ENCODE measurements around the gene USP21. TPM values are rescaled to one million over a fixed set of nuclear protein-coding genes. Genes with fewer than 3 reads are reported as not detected.

Gene USP21
- total and polyA plus RNA-seq, 2 of the 4 experiments (the other 2 are of a cell fraction) = 6.3 to 23.8 TPM

- H2BK5ac ChIP-seq (ENCODE audit: low read depth, low read length, poor library complexity, severe bottlenecking) = peak overlapping the region; percentile 36
- H2AFZ ChIP-seq (replicated peaks; ENCODE audit: low read length, poor library complexity) = peak overlapping the region; percentile 95
- H2AK5ac ChIP-seq (ENCODE audit: low read depth, low read length) = peak overlapping the region; percentile 51; the same call in 1 of the 2 replicates
- WGBS, 2 experiments (ENCODE audit: extremely low coverage in 2 of 2, insufficient read length in 1 of 2) = 19% methylated on average over 12 of the region's 33 CpGs; no CpG with 5 or more reads in 1 of the 2 experiments
- no peak overlapping the region for H2BK15ac ChIP-seq (ENCODE audit: low read depth, low read length)
- H3K4me3 ChIP-seq (ENCODE audit: insufficient read depth, low read depth, low read length) = peak overlapping the region; percentile 72
- H3K27me3 ChIP-seq (ENCODE audit: control insufficient read depth, insufficient read depth, low read length) = no peaks in the 10 kb centered on the region
- ATAC-seq (ENCODE audit: low read depth) = no peak; the same call in 1 of the 2 replicates
- no peak for TF ChIP-seq CHD1 (IDR thresholded peaks at IDR 0.05; ENCODE audit: low read depth, low read length)
- no peak for TF ChIP-seq POLR2A (IDR thresholded peaks at IDR 0.05; ENCODE audit: low read depth, low read length)
- no peak for TF ChIP-seq NFE2L2 (IDR thresholded peaks at IDR 0.05; ENCODE audit: low read depth, low read length)
- TF ChIP-seq MAFK (IDR thresholded peaks at IDR 0.05; ENCODE audit: low read depth, low read length) = no peak
- intact Hi-C loops (cut with micrococcal nuclease) (no loop called here), dilution Hi-C loops (cut with HindIII; ENCODE audit: low sequenced_read_pairs, unreplicated experiment) (no loop called here), in situ Hi-C loops (cut with MboI; ENCODE audit: low sequenced_read_pairs) (no loop called here)
- peak overlapping the region; percentile 82 for H3K4me2 ChIP-seq (ENCODE audit: low read depth, low read length)
- H3K23ac ChIP-seq (ENCODE audit: low read depth, low read length) = no peak overlapping the region
- peak overlapping the region; percentile 68 for H3K14ac ChIP-seq (replicated peaks; ENCODE audit: low read depth, low read length)
- H3K27ac ChIP-seq (ENCODE audit: insufficient read depth, low read length) = peak overlapping the region; percentile 47
- H3K9me1 ChIP-seq (ENCODE audit: insufficient read depth, low read length) = peaks cover 3% of the 10 kb centered on the region; the same call in 1 of the 2 replicates
- H4K8ac ChIP-seq (ENCODE audit: low read depth in 2 of 2, low read length in 2 of 2) = peak overlapping the region; percentile 24 to 88; a peak in 3 of 4 replicates
- H3K56ac ChIP-seq (ENCODE audit: extremely low read depth, insufficient read depth, low read length) = peak overlapping the region; percentile 63
- peak overlapping the region; percentile 72 for H3K9ac ChIP-seq (ENCODE audit: low read depth, low read length)
- H2BK120ac ChIP-seq (ENCODE audit: low read depth, low read length) = no peak overlapping the region
- H2AK9ac ChIP-seq (replicated peaks; ENCODE audit: low read depth, low read length, poor library complexity) = peak overlapping the region; percentile 86
- no peaks in the 10 kb centered on the region for H3K9me3 ChIP-seq (ENCODE audit: control insufficient read depth, insufficient read depth, low read length)
- no peak overlapping the region for H2BK20ac ChIP-seq (ENCODE audit: low read depth, low read length)
- peaks cover 40% of the 10 kb centered on the region for H3K36me3 ChIP-seq (ENCODE audit: control insufficient read depth, insufficient read depth, low read length)
- no peak for DNase-seq
- H3K4ac ChIP-seq (ENCODE audit: low read depth, low read length) = peak overlapping the region; percentile 47
- ChIA-PET CTCF (interaction anchor here (0.7 to 2.2 kb wide), 3 partner anchors 10 to 50 kb away, joined by 3 to 5 read pairs (median 4); partner anchors contain the start of gene B4GALT3), POLR2A (ENCODE audit: unreplicated experiment) (no interaction called here)
- BruUV-seq (replicated peaks) = no TSS peak
- peaks cover 2% of the 10 kb centered on the region; the same call in 1 of the 2 replicates for H3K4me1 ChIP-seq (ENCODE audit: control insufficient read depth, insufficient read depth, low read length)
- no peak overlapping the region for H3K18ac ChIP-seq (ENCODE audit: low read depth, low read length)
- no peak overlapping the region for H4K91ac ChIP-seq (ENCODE audit: insufficient read depth, low read depth, low read length)
- peak overlapping the region; percentile 3 for H4K5ac ChIP-seq (ENCODE audit: low read depth, low read length)
- H4K20me1 ChIP-seq (ENCODE audit: insufficient read depth, low read length) = no peaks in the 10 kb centered on the region
- H3K79me1 ChIP-seq (ENCODE audit: low read depth in 1 of 2, low read length in 2 of 2) = peaks cover 6 to 16% of the 10 kb centered on the region in 2 experiments; a peak in 3 of 4 replicates
These were observed 7.6 kb downstream of the USP21 start for GRCh38 chr1:161166669-161167548.

Measured in IMR-90 (cell line).